OCI-LY7 (cell line): Measurements from ENCODE around the gene SSTR5. TPM values are rescaled to one million over a fixed set of nuclear protein-coding genes. Genes with fewer than 3 reads are reported as not detected.

ENCODE experiments used
- BruUV-seq: library from RNA; stranded (reverse); fragments of 400-500 nt; replicated peaks from 2 replicates; lab custom pipeline; 2021; lab: Mats Ljungman, UMichigan
- CTCF ChIA-PET: fragments of 300-600 bp; sonication (Branson Sonifier 250); formaldehyde crosslinking; loops from one replicate; lab custom pipeline; 2022; ENCODE audit warnings: antibody characterized with exemption; ENCODE audit not compliant: unreplicated experiment; lab: Charles Lee
- POLR2A ChIA-PET: fragments of 300-600 bp; sonication (Branson Sonifier 250); formaldehyde crosslinking; loops from one replicate; lab custom pipeline; 2022; ENCODE audit warnings: antibody characterized with exemption; lab: Charles Lee
- DNase-seq: peaks from one replicate; pipeline ENCODE4 v3.0.0-alpha.2; 2015; ENCODE audit warnings: low spot score
- H2AFZ ChIP-seq: fragments of 200-600 bp; sonication (generic), shearing (Covaris generic); 2 replicates; pipeline ENCODE4 v1.6.1; 2014; ENCODE audit warnings: mild to moderate bottlenecking, antibody characterized with exemption, low read length, moderate library complexity
- H3K27ac ChIP-seq: fragments of 200-600 bp; sonication (generic); 2 replicates; pipeline ENCODE4 v1.5.1; 2014; ENCODE audit warnings: mixed run types, low read depth, mild to moderate bottlenecking, moderate library complexity, low read length, inconsistent platforms; ENCODE audit not compliant: poor library complexity, severe bottlenecking
- H3K36me3 ChIP-seq: fragments of 200-600 bp; sonication (generic); 2 replicates; pipeline ENCODE4 v1.6.1; 2014; ENCODE audit warnings: mild to moderate bottlenecking, antibody characterized with exemption, low read length, moderate library complexity, mixed read lengths; ENCODE audit not compliant: insufficient read depth
- H3K4me1 ChIP-seq: fragments of 200-600 bp; sonication (generic); 2 replicates; pipeline ENCODE4 v1.5.1; 2014; ENCODE audit warnings: mild to moderate bottlenecking, low read length; ENCODE audit not compliant: insufficient read depth, poor library complexity, severe bottlenecking
- H3K4me2 ChIP-seq: fragments of 200-600 bp; sonication (generic); 2 replicates; pipeline ENCODE4 v1.6.1; 2014; ENCODE audit warnings: mild to moderate bottlenecking, low read length
- H3K4me3 ChIP-seq: fragments of 200-600 bp; sonication (generic); 2 replicates; pipeline ENCODE4 v1.5.1; 2014; ENCODE audit warnings: mild to moderate bottlenecking, low read depth, low read length; ENCODE audit not compliant: poor library complexity, severe bottlenecking
- H3K79me2 ChIP-seq: fragments of 200-600 bp; sonication (generic); 2 replicates; pipeline ENCODE4 v1.6.1; 2016; ENCODE audit warnings: low read depth, mild to moderate bottlenecking, low read length, moderate library complexity, mixed read lengths; ENCODE audit not compliant: insufficient read depth
- H3K9me2 ChIP-seq: fragments of 200-600 bp; sonication (generic); 2 replicates; pipeline ENCODE4 v1.6.1; 2016; ENCODE audit warnings: mild to moderate bottlenecking, low read length, mixed read lengths; ENCODE audit not compliant: insufficient read depth
- H3K9me3 ChIP-seq: fragments of 200-600 bp; sonication (generic); 2 replicates; pipeline ENCODE4 v1.6.1; 2014; ENCODE audit warnings: mild to moderate bottlenecking, mixed run types, low read length, mixed read lengths
- H4K20me1 ChIP-seq: fragments of 200-600 bp; sonication (generic); 2 replicates; pipeline ENCODE4 v1.6.1; 2014; ENCODE audit warnings: mild to moderate bottlenecking, antibody characterized with exemption, low read length, moderate library complexity, mixed read lengths; ENCODE audit not compliant: insufficient read depth
- EZH2phosphoT487 ChIP-seq: fragments of 200-600 bp; sonication (generic); IDR thresholded peaks from 2 replicates; pipeline ENCODE4 v1.6.1; 2018; ENCODE audit warnings: low read depth, borderline replicate concordance, mild to moderate bottlenecking, mixed run types, antibody characterized with exemption, low read length, moderate library complexity, mixed read lengths
- intact Hi-C: fragments of 100-400 bp; cut with micrococcal nuclease; formaldehyde crosslinking; loops from one replicate; pipeline ENCODE4 v1.10.0; 2022; ENCODE audit not compliant: unreplicated experiment
- total RNA-seq, 2 experiments: library from RNA; depleted of rRNA in 1 of 2; stranded (reverse); fragments of >200 nt in 1 of 2; shearing (Covaris generic) in 1 of 2; gene quantifications; 2 replicates each; pipeline ENCODE4 v1.2.3, GENCODE V29; 2014 to 2022
- TF ChIP-seq, protein P1 (sequence below): fragments of 200-600 bp; sonication (generic); conservative IDR thresholded peaks from 2 replicates; pipeline ENCODE4 v1.5.1; 2014; ENCODE audit warnings: mild to moderate bottlenecking, antibody characterized with exemption, low read length, moderate library complexity, mixed read lengths

Gene SSTR5
- total RNA-seq, 2 experiments from 2014 or later = not detected

- H3K4me1 ChIP-seq = no peaks in the 10 kb centered on the region
- intact Hi-C loops = no loop called here
- no peak overlapping the region for H3K4me2 ChIP-seq
- no peaks in the 10 kb centered on the region for H3K36me3 ChIP-seq
- H3K4me3 ChIP-seq = no peak overlapping the region
- no peak overlapping the region for H3K27ac ChIP-seq
- H4K20me1 ChIP-seq = no peaks in the 10 kb centered on the region
- ChIA-PET CTCF (no interaction called here), POLR2A (no interaction called here)
- H3K9me3 ChIP-seq = no peaks in the 10 kb centered on the region
- H2AFZ ChIP-seq = no peak overlapping the region
- H3K9me2 ChIP-seq = no peaks in the 10 kb centered on the region
- H3K79me2 ChIP-seq = no peaks in the 10 kb centered on the region
- BruUV-seq = no TSS peak
- DNase-seq = no peak
- no peak for TF ChIP-seq EZH2phosphoT487
- TF ChIP-seq, protein P1, sequence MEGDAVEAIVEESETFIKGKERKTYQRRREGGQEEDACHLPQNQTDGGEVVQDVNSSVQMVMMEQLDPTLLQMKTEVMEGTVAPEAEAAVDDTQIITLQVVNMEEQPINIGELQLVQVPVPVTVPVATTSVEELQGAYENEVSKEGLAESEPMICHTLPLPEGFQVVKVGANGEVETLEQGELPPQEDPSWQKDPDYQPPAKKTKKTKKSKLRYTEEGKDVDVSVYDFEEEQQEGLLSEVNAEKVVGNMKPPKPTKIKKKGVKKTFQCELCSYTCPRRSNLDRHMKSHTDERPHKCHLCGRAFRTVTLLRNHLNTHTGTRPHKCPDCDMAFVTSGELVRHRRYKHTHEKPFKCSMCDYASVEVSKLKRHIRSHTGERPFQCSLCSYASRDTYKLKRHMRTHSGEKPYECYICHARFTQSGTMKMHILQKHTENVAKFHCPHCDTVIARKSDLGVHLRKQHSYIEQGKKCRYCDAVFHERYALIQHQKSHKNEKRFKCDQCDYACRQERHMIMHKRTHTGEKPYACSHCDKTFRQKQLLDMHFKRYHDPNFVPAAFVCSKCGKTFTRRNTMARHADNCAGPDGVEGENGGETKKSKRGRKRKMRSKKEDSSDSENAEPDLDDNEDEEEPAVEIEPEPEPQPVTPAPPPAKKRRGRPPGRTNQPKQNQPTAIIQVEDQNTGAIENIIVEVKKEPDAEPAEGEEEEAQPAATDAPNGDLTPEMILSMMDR = no peak
Observed at GRCh38 chr16:1077877-1078578, 5.5 kb downstream of the SSTR5 start.

DNA sequence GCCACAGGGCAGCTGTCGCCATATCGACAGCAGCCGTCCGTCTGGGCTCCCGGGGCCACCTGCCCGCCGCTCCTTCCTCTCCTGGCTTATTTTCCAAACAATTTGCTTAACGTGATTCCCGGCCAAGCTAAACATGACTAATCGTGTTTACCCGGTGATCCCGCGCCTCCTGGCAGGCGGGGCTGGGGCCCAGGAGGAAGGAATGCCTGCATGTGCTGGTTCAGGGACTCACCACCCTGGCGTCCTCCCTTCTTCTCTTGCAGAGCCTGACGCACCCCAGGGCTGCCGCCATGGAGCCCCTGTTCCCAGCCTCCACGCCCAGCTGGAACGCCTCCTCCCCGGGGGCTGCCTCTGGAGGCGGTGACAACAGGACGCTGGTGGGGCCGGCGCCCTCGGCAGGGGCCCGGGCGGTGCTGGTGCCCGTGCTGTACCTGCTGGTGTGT, 6.1 kb downstream of the SSTR5 start:
- Histone ChIP-seq H3K4me2 (no peak overlapping the region), H3K27ac (no peak overlapping the region), H3K4me1 (no peaks in the 10 kb centered on the region), H4K20me1 (no peaks in the 10 kb centered on the region), H3K36me3 (no peaks in the 10 kb centered on the region), H3K4me3 (no peak overlapping the region), H3K79me2 (no peaks in the 10 kb centered on the region), H3K9me3 (no peaks in the 10 kb centered on the region), H2AFZ (no peak overlapping the region), H3K9me2 (no peaks in the 10 kb centered on the region)
- no TSS peak for BruUV-seq
- intact Hi-C loops = no loop called here
- TF ChIP-seq EZH2phosphoT487 = no peak
- TF ChIP-seq, protein P1 = no peak
- no peak for DNase-seq
- POLR2A ChIA-PET = no interaction called here
- CTCF ChIA-PET = no interaction called here

DNA sequence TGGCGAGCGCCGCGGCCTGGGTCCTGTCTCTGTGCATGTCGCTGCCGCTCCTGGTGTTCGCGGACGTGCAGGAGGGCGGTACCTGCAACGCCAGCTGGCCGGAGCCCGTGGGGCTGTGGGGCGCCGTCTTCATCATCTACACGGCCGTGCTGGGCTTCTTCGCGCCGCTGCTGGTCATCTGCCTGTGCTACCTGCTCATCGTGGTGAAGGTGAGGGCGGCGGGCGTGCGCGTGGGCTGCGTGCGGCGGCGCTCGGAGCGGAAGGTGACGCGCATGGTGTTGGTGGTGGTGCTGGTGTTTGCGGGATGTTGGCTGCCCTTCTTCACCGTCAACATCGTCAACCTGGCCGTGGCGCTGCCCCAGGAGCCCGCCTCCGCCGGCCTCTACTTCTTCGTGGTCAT, 6.8 kb downstream of the SSTR5 start:
- Histone ChIP-seq H4K20me1 (no peaks in the 10 kb centered on the region), H3K4me1 (no peaks in the 10 kb centered on the region), H3K4me3 (no peak overlapping the region), H3K36me3 (no peaks in the 10 kb centered on the region), H3K9me3 (no peaks in the 10 kb centered on the region), H3K27ac (no peak overlapping the region), H2AFZ (no peak overlapping the region), H3K9me2 (no peaks in the 10 kb centered on the region), H3K79me2 (no peaks in the 10 kb centered on the region), H3K4me2 (no peak overlapping the region)
- intact Hi-C loops = no loop called here
- ChIA-PET CTCF (no interaction called here), POLR2A (no interaction called here)
- no peak for TF ChIP-seq EZH2phosphoT487
- TF ChIP-seq, protein P1 = no peak
- DNase-seq = no peak
- BruUV-seq = no TSS peak
